ENCODE data around the gene POU2AF2.

Gene POU2AF2

GRCh38 chr11:111320728-111321568, 75.4 kb downstream of the POU2AF2 start:
- Histone ChIP-seq H3K36me3 (ENCODE audit: control insufficient read depth, low read length) (no peaks in the 10 kb centered on the region), H3K9me3 (ENCODE audit: control insufficient read depth, insufficient read depth, low read length) (no peaks in the 10 kb centered on the region), H3K27me3 (ENCODE audit: control insufficient read depth, low read length) (peaks cover 16% of the 10 kb centered on the region), H3K4me1 (ENCODE audit: control insufficient read depth, low read length) (no peaks in the 10 kb centered on the region), H3K4me2 (ENCODE audit: low read length) (no peak overlapping the region), H3K4me3 (ENCODE audit: low read length) (no peak overlapping the region), H3K79me2 (ENCODE audit: control insufficient read depth, low read length) (no peaks in the 10 kb centered on the region), H3K27ac (ENCODE audit: low read depth, low read length) (no peak overlapping the region), H3F3A (ENCODE audit: control insufficient read depth, insufficient read depth) (no peaks in the 10 kb centered on the region), H4K20me1 (ENCODE audit: control insufficient read depth, insufficient read depth, low read depth, low read length) (no peaks in the 10 kb centered on the region), H3K9me2 (replicated peaks; ENCODE audit: control insufficient read depth, low read length) (no peaks in the 10 kb centered on the region)
- TF ChIP-seq EZH2phosphoT487 (IDR thresholded peaks at IDR 0.05; ENCODE audit: borderline replicate concordance, low read length) (no peak), CTCF (IDR thresholded peaks at IDR 0.05; ENCODE audit: low read depth, low read length, poor library complexity, severe bottlenecking) (no peak)

- no peak for TF ChIP-seq EZH2phosphoT487 (IDR thresholded peaks at IDR 0.05; ENCODE audit: borderline replicate concordance, low read length)
- TF ChIP-seq CTCF (IDR thresholded peaks at IDR 0.05; ENCODE audit: low read depth, low read length, poor library complexity, severe bottlenecking) = no peak
- peaks cover 16% of the 10 kb centered on the region for H3K27me3 ChIP-seq (ENCODE audit: control insufficient read depth, low read length)
- H3F3A ChIP-seq (ENCODE audit: control insufficient read depth, insufficient read depth) = no peaks in the 10 kb centered on the region
Measured at GRCh38 chr11:111322534-111322933, 77.0 kb downstream of the POU2AF2 start.

GRCh38 chr11:111324277-111324720, 78.8 kb downstream of the POU2AF2 start:
- Histone ChIP-seq H3K9me3 (ENCODE audit: control insufficient read depth, insufficient read depth, low read length) (no peaks in the 10 kb centered on the region), H3K4me3 (ENCODE audit: low read length) (no peak overlapping the region), H3K79me2 (ENCODE audit: control insufficient read depth, low read length) (no peaks in the 10 kb centered on the region), H3K9me2 (replicated peaks; ENCODE audit: control insufficient read depth, low read length) (no peaks in the 10 kb centered on the region), H3F3A (ENCODE audit: control insufficient read depth, insufficient read depth) (no peaks in the 10 kb centered on the region), H3K4me2 (ENCODE audit: low read length) (no peak overlapping the region), H3K4me1 (ENCODE audit: control insufficient read depth, low read length) (no peaks in the 10 kb centered on the region), H3K36me3 (ENCODE audit: control insufficient read depth, low read length) (no peaks in the 10 kb centered on the region), H3K27me3 (ENCODE audit: control insufficient read depth, low read length) (peaks cover 13% of the 10 kb centered on the region), H3K27ac (ENCODE audit: low read depth, low read length) (no peak overlapping the region), H4K20me1 (ENCODE audit: control insufficient read depth, insufficient read depth, low read depth, low read length) (no peaks in the 10 kb centered on the region)
- TF ChIP-seq CTCF (IDR thresholded peaks at IDR 0.05; ENCODE audit: low read depth, low read length, poor library complexity, severe bottlenecking) (no peak), EZH2phosphoT487 (IDR thresholded peaks at IDR 0.05; ENCODE audit: borderline replicate concordance, low read length) (no peak)

More at GRCh38 chr11:111322534-111322933, 77.0 kb downstream of the POU2AF2 start:
- no peak overlapping the region for H3K4me2 ChIP-seq (ENCODE audit: low read length)
- no peaks in the 10 kb centered on the region for H3K4me1 ChIP-seq (ENCODE audit: control insufficient read depth, low read length)
- no peak overlapping the region for H3K27ac ChIP-seq (ENCODE audit: low read depth, low read length)
- no peaks in the 10 kb centered on the region for H3K79me2 ChIP-seq (ENCODE audit: control insufficient read depth, low read length)
- H3K36me3 ChIP-seq (ENCODE audit: control insufficient read depth, low read length) = no peaks in the 10 kb centered on the region
- no peak overlapping the region for H3K4me3 ChIP-seq (ENCODE audit: low read length)
- no peaks in the 10 kb centered on the region for H3K9me3 ChIP-seq (ENCODE audit: control insufficient read depth, insufficient read depth, low read length)
- no peaks in the 10 kb centered on the region for H3K9me2 ChIP-seq (replicated peaks; ENCODE audit: control insufficient read depth, low read length)
- no peaks in the 10 kb centered on the region for H4K20me1 ChIP-seq (ENCODE audit: control insufficient read depth, insufficient read depth, low read depth, low read length)
